ENCODE results near the gene DNTT.

DNTT gene

DNA sequence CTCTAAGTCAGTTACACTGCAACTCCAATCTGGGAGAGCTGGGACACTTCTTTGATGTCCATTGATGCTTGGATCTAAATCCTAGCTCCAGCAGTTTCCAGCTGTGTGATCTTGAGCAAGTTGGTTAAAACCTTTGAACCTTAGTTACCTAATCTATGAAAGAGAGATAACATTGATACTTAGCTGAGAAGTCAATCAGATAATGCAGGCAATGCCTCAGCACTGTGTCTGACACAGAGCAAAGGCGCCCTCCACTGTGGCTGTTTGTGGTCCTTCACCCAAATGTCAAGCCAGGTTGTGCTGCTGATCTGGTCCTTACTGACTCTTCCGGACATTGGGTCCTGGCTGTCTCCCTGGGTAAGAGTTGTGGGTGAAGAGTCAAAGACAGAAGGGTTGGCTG, 20.2 kb downstream of the DNTT start:
- Histone ChIP-seq H3K4me3 (no peak overlapping the region), H3K36me3 (ENCODE audit: insufficient read depth, low read length) (no peaks in the 10 kb centered on the region), H3K9me3 (ENCODE audit: low read depth, low read length) (no peaks in the 10 kb centered on the region), H3K9ac (ENCODE audit: insufficient read length) (no peak overlapping the region), H3K27ac (no peak overlapping the region)
- no peak for DNase-seq (ENCODE audit: low read depth, low spot score)
- TF ChIP-seq EZH2 (IDR thresholded peaks at IDR 0.05) (no peak), FOXP2 (optimal IDR thresholded peaks at IDR 0.05; ENCODE audit: control extremely low read depth, extremely low read length, insufficient read depth) (no peak), POLR2AphosphoS5 (IDR thresholded peaks at IDR 0.05; ENCODE audit: borderline replicate concordance, low read depth, low read length) (no peak)

DNA sequence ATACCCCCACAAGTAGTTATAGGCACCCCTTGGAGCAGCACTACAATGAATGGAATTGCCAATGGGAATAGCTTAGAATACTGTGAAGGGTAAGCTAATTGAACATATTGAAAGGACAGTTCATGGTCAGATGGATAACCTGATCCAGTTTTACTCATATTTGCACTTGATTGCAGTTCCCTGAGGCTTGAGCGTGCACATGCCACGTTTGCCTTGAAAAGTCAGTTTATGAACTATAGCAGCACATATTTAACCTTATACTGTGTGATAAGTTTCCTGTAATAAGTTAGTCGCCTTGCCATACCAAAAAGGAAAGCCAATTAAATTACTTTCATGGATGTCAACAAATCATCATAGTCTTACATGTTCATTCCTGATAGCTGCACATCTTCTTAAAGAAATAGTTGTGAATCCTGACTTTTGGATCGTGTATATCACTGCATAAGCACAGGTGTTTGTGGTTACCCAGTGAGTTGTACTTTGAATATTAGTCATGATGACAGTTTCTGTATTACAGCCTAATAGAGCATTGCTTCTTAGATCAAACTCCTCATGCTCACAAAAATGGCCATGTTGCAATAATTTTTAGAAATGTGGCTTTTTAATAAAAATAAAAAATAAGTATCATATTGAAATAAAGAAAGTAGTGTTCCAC, 21.6 kb downstream of the DNTT start:
- no peak for DNase-seq (ENCODE audit: low read depth, low spot score)
- Histone ChIP-seq H3K36me3 (ENCODE audit: insufficient read depth, low read length) (no peaks in the 10 kb centered on the region), H3K9ac (ENCODE audit: insufficient read length) (no peak overlapping the region), H3K9me3 (ENCODE audit: low read depth, low read length) (no peaks in the 10 kb centered on the region), H3K4me3 (no peak overlapping the region), H3K27ac (no peak overlapping the region)
- no peak for TF ChIP-seq FOXP2 (optimal IDR thresholded peaks at IDR 0.05; ENCODE audit: control extremely low read depth, extremely low read length, insufficient read depth)

- Histone ChIP-seq H3K4me3 (no peak overlapping the region), H3K9ac (ENCODE audit: insufficient read length) (no peak overlapping the region), H3K27ac (no peak overlapping the region), H3K9me3 (ENCODE audit: low read depth, low read length) (no peaks in the 10 kb centered on the region), H3K36me3 (ENCODE audit: insufficient read depth, low read length) (no peaks in the 10 kb centered on the region)
- no peak for DNase-seq (ENCODE audit: low read depth, low spot score)
- TF ChIP-seq FOXP2 (optimal IDR thresholded peaks at IDR 0.05; ENCODE audit: control extremely low read depth, extremely low read length, insufficient read depth) (no peak), POLR2AphosphoS5 (IDR thresholded peaks at IDR 0.05; ENCODE audit: borderline replicate concordance, low read depth, low read length) (no peak), EZH2 (IDR thresholded peaks at IDR 0.05) (no peak)
Measured at GRCh38 chr10:96327462-96327861, 23.2 kb downstream of the DNTT start.

DNA sequence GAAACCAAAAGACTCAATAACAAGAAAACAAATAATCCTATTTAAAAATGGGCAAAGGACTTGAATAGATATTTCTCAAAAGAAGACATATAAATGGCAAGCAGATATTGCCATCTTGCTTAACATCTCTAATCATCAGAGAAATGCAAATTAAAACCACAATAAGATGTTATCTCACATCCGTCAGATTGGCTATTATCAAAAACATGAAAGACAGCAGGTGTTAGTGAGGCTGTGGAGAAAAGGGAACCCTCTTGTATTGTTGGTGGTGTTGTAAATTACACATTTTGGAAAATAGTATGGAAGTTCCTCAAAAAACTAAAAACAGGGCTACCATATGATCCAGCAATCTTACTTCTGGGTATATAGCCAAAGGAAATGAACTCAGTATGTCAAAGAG, 28.9 kb downstream of the DNTT start:
- TF ChIP-seq EZH2 (IDR thresholded peaks at IDR 0.05), result no peak
- TF ChIP-seq POLR2AphosphoS5 (IDR thresholded peaks at IDR 0.05; ENCODE audit: borderline replicate concordance, low read depth, low read length), result no peak
- no peak for TF ChIP-seq FOXP2 (optimal IDR thresholded peaks at IDR 0.05; ENCODE audit: control extremely low read depth, extremely low read length, insufficient read depth)
- H3K27ac ChIP-seq, result no peak overlapping the region
- H3K9ac ChIP-seq (ENCODE audit: insufficient read length), result no peak overlapping the region
- no peak for DNase-seq (ENCODE audit: low read depth, low spot score)
- H3K4me3 ChIP-seq, result no peak overlapping the region
- no peaks in the 10 kb centered on the region for H3K9me3 ChIP-seq (ENCODE audit: low read depth, low read length)
- no peaks in the 10 kb centered on the region for H3K36me3 ChIP-seq (ENCODE audit: insufficient read depth, low read length)

- no peak for DNase-seq (ENCODE audit: low read depth, low spot score)
- TF ChIP-seq EZH2 (IDR thresholded peaks at IDR 0.05) (no peak), FOXP2 (optimal IDR thresholded peaks at IDR 0.05; ENCODE audit: control extremely low read depth, extremely low read length, insufficient read depth) (no peak), POLR2AphosphoS5 (IDR thresholded peaks at IDR 0.05; ENCODE audit: borderline replicate concordance, low read depth, low read length) (no peak)
- H3K9ac ChIP-seq (ENCODE audit: insufficient read length), result no peak overlapping the region
Measured at GRCh38 chr10:96334616-96335526, 30.6 kb downstream of the DNTT start.

GRCh38 chr10:96337106-96337505, 32.9 kb downstream of the DNTT start:
- Histone ChIP-seq H3K4me3 (no peak overlapping the region), H3K9ac (ENCODE audit: insufficient read length) (no peak overlapping the region), H3K9me3 (ENCODE audit: low read depth, low read length) (no peaks in the 10 kb centered on the region), H3K36me3 (ENCODE audit: insufficient read depth, low read length) (no peaks in the 10 kb centered on the region), H3K27ac (no peak overlapping the region)
- DNase-seq (ENCODE audit: low read depth, low spot score), result no peak
- TF ChIP-seq POLR2AphosphoS5 (IDR thresholded peaks at IDR 0.05; ENCODE audit: borderline replicate concordance, low read depth, low read length) (no peak), EZH2 (IDR thresholded peaks at IDR 0.05) (no peak), FOXP2 (optimal IDR thresholded peaks at IDR 0.05; ENCODE audit: control extremely low read depth, extremely low read length, insufficient read depth) (no peak)

More at GRCh38 chr10:96334616-96335526, 30.6 kb downstream of the DNTT start:
- Histone ChIP-seq H3K4me3 (no peak overlapping the region), H3K27ac (no peak overlapping the region), H3K9me3 (ENCODE audit: low read depth, low read length) (no peaks in the 10 kb centered on the region), H3K36me3 (ENCODE audit: insufficient read depth, low read length) (no peaks in the 10 kb centered on the region)

GRCh38 chr10:96338279-96338925, 34.2 kb downstream of the DNTT start:
- no peak for DNase-seq (ENCODE audit: low read depth, low spot score)
- Histone ChIP-seq H3K9me3 (ENCODE audit: low read depth, low read length) (no peaks in the 10 kb centered on the region), H3K4me3 (no peak overlapping the region), H3K36me3 (ENCODE audit: insufficient read depth, low read length) (no peaks in the 10 kb centered on the region), H3K9ac (ENCODE audit: insufficient read length) (no peak overlapping the region), H3K27ac (no peak overlapping the region)
- TF ChIP-seq EZH2 (IDR thresholded peaks at IDR 0.05) (no peak), FOXP2 (optimal IDR thresholded peaks at IDR 0.05; ENCODE audit: control extremely low read depth, extremely low read length, insufficient read depth) (no peak), POLR2AphosphoS5 (IDR thresholded peaks at IDR 0.05; ENCODE audit: borderline replicate concordance, low read depth, low read length) (no peak)

GRCh38 chr10:96339383-96339782, 35.1 kb downstream of the DNTT start:
- H3K36me3 ChIP-seq (ENCODE audit: insufficient read depth, low read length), result no peaks in the 10 kb centered on the region
- no peak overlapping the region for H3K27ac ChIP-seq
- TF ChIP-seq EZH2 (IDR thresholded peaks at IDR 0.05), result no peak
- no peak for TF ChIP-seq POLR2AphosphoS5 (IDR thresholded peaks at IDR 0.05; ENCODE audit: borderline replicate concordance, low read depth, low read length)
- TF ChIP-seq FOXP2 (optimal IDR thresholded peaks at IDR 0.05; ENCODE audit: control extremely low read depth, extremely low read length, insufficient read depth), result no peak
- H3K4me3 ChIP-seq, result no peak overlapping the region
- H3K9ac ChIP-seq (ENCODE audit: insufficient read length), result no peak overlapping the region
- DNase-seq (ENCODE audit: low read depth, low spot score), result no peak
- no peaks in the 10 kb centered on the region for H3K9me3 ChIP-seq (ENCODE audit: low read depth, low read length)

All from SK-N-MC (cell line).